Thoracic aorta (tissue), 2 donors: Measurements from ENCODE around the gene TTLL5. TPM values are rescaled to one million over a fixed set of nuclear protein-coding genes. Genes with fewer than 3 reads are reported as not detected.

Experiments used
- ATAC-seq: fragments of 150-250 bp; one replicate; pipeline ENCODE4 v1.8.0; 2017; ENCODE audit warnings: low read depth; ENCODE audit not compliant: insufficient number of reproducible peaks, low FRiP score
- DNase-seq: peaks from one replicate; pipeline ENCODE4 v3.0.0-alpha.2; 2020; ENCODE audit warnings: low spot score
- H3K27ac ChIP-seq, 2 donors: fragments of 200-600 bp; sonication (generic); 1 replicate in 1 of 2; 2 replicates in 1 of 2; pipeline ENCODE4 v1.5.1; 2016; ENCODE audit warnings: mild to moderate bottlenecking in 2 of 2, moderate library complexity in 2 of 2
- H3K27me3 ChIP-seq: fragments of 200-600 bp; sonication (generic); replicated peaks from 2 replicates; pipeline ENCODE4 v1.6.0; 2016; ENCODE audit warnings: mild to moderate bottlenecking; ENCODE audit not compliant: insufficient read depth
- H3K36me3 ChIP-seq: fragments of 200-600 bp; sonication (generic); one replicate; pipeline ENCODE4 v1.5.1; 2016
- H3K4me1 ChIP-seq, 2 donors: fragments of 200-600 bp; sonication (generic); 1 replicate in 1 of 2; 2 replicates in 1 of 2; pipeline versions ENCODE4 v1.5.1 to v1.6.0; 2016; ENCODE audit warnings: low read depth in 2 of 2, mild to moderate bottlenecking in 1 of 2; ENCODE audit not compliant: control insufficient read depth in 1 of 2
- H3K4me3 ChIP-seq: fragments of 200-600 bp; sonication (generic); 2 replicates; pipeline ENCODE4 v1.5.1; 2016; ENCODE audit warnings: mild to moderate bottlenecking
- H3K9me3 ChIP-seq: fragments of 200-600 bp; sonication (generic); 2 replicates; pipeline ENCODE4 v1.5.1; 2016
- CTCF ChIP-seq: fragments of 200-600 bp; sonication (generic); IDR thresholded peaks from one replicate; pipeline ENCODE4 v1.5.1; 2019; ENCODE audit warnings: antibody characterized with exemption
- total RNA-seq, 2 donors: library from RNA; depleted of rRNA; stranded (reverse); fragments of >200 nt; gene quantifications; one replicate each; pipeline versions ENCODE4 v1.1.0 to v1.2.3, GENCODE V29; 2016

The TTLL5 gene
- total RNA-seq, 2 donors from 2014 or later: 34.7 to 47.9 TPM

DNA sequence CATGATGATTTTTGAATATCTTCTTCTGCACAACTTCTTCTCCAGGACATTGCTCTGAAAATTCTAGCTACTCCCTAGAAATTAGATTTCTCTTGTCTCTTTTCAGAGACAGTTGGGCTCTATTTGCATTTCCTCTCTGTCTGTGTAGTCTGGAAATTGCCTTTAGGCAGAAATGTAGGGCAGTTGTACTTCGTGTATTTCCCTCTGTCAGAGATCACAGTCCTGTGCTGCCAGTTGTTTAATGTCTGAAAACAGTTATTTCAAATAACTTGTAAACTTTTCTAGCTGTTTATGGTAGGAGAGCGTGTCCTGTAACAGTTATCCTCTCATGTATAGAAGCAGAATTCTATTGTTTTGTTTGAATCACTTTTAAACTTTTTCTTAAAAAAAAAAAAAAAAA is 86.9 kb downstream of the TTLL5 start:
- DNase-seq: no peak

GRCh38 chr14:75748336-75748735 is 87.3 kb downstream of the TTLL5 start:
- Histone ChIP-seq H3K9me3 (peaks cover 6% of the 10 kb centered on the region), H3K4me3 (no peak overlapping the region), H3K36me3 (peaks cover 9% of the 10 kb centered on the region), H3K27me3 (no peaks in the 10 kb centered on the region), H3K27ac (no peak overlapping the region), H3K4me1 (peaks cover 6 to 16% of the 10 kb centered on the region in 2 donors)
- no peak for TF ChIP-seq CTCF
- DNase-seq: no peak
- ATAC-seq: no peak

More for the DNA sequence above, 86.9 kb downstream of the TTLL5 start:
- Histone ChIP-seq H3K9me3 (peaks cover 6% of the 10 kb centered on the region), H3K27ac (no peak overlapping the region), H3K36me3 (peaks cover 9% of the 10 kb centered on the region), H3K4me3 (no peak overlapping the region), H3K27me3 (no peaks in the 10 kb centered on the region), H3K4me1 (peaks cover 6 to 11% of the 10 kb centered on the region in 2 donors)
- no peak for ATAC-seq
- TF ChIP-seq CTCF: no peak

GRCh38 chr14:75751296-75751695 is 90.2 kb downstream of the TTLL5 start:
- H3K4me3 ChIP-seq: no peak overlapping the region
- peaks cover 9% of the 10 kb centered on the region for H3K36me3 ChIP-seq
- no peak for TF ChIP-seq CTCF
- peaks cover 6 to 26% of the 10 kb centered on the region in 2 donors for H3K4me1 ChIP-seq
- H3K9me3 ChIP-seq: peaks cover 6% of the 10 kb centered on the region
- H3K27ac ChIP-seq: no peak overlapping the region
- ATAC-seq: no peak
- H3K27me3 ChIP-seq: no peaks in the 10 kb centered on the region
- no peak for DNase-seq

DNA sequence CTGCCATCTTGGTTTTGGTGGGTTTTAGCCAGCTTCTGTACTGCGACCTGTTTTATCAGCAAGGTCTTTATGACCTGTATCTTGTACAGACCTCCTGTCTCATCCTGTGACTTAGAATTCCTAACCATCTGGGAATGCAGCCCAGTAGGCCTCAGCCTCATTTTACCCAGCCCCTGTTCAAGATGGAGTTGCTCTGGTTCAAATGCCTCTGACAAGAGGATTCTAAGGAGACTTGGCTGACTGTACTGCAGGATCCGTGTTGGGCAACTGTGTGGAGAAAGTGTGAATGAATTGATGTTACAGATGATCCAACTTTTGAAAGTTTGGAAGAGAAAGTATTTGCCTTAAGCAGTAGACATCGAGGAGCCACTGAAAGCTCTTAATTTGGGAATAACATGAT is 91.0 kb downstream of the TTLL5 start:
- no peak overlapping the region for H3K4me3 ChIP-seq
- peaks cover 4% of the 10 kb centered on the region for H3K36me3 ChIP-seq
- H3K27me3 ChIP-seq: no peaks in the 10 kb centered on the region
- peaks cover 6% of the 10 kb centered on the region for H3K9me3 ChIP-seq
- no peak for TF ChIP-seq CTCF
- peaks cover 6 to 26% of the 10 kb centered on the region in 2 donors for H3K4me1 ChIP-seq
- no peak for ATAC-seq
- H3K27ac ChIP-seq: peak overlapping the region in 1 of 2 donors; percentile 12
- DNase-seq: no peak

DNA sequence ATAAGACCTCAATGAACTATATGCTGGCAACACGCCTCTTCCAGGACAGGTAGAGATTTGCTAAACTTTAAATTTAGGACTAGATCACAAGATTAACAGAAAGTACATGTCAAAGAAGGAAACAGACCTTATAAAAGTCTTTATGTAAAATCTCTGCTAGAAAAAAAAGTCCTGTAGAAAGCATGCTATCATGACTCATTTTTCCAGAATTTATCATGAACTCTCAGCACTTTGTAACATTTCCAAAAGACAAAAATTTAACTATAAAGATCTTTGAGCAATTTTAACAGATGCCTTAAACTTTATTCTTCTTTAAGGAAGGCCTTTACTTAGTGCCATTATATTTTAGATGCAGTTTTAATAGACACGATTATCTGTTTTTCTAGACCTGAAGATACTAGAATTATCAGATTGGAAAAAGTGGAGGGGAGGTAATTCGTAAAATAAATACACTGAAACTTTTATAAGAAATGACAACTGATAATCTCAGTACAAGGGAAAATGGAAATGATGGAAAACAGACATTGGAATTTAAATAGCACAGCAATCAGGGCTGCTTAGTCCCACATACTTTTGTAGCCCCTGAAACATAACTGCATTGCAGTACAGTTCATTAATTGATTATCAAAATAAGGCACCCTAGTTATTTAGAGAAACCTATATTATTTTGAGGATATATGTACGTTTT is 92.0 kb downstream of the TTLL5 start:
- ATAC-seq: no peak
- no peaks in the 10 kb centered on the region for H3K27me3 ChIP-seq
- no peaks in the 10 kb centered on the region for H3K36me3 ChIP-seq
- H3K4me3 ChIP-seq: peak overlapping the region; percentile 23
- no peak for TF ChIP-seq CTCF
- DNase-seq: no peak
- no peaks in the 10 kb centered on the region for H3K9me3 ChIP-seq
- H3K27ac ChIP-seq: peak overlapping the region; percentile 7 to 46
- H3K4me1 ChIP-seq: peaks cover 6 to 26% of the 10 kb centered on the region in 2 donors
